IPS-18a (cell line): Measurements from ENCODE around the gene NOXO1.

Source experiments
- H3K27ac ChIP-seq: one replicate; pipeline ENCODE4 v1.5.1; 2013; ENCODE audit warnings: low read length
- H3K27me3 ChIP-seq: one replicate; pipeline ENCODE4 v1.6.1; 2013; ENCODE audit warnings: mild to moderate bottlenecking, low read length; ENCODE audit not compliant: control insufficient read depth, insufficient read depth
- H3K36me3 ChIP-seq: one replicate; pipeline ENCODE4 v1.6.1; 2013; ENCODE audit warnings: low read depth, low read length; ENCODE audit not compliant: control insufficient read depth
- H3K4me1 ChIP-seq: one replicate; pipeline ENCODE4 v1.6.1; 2013; ENCODE audit warnings: low read depth, low read length; ENCODE audit not compliant: control insufficient read depth
- H3K4me3 ChIP-seq: one replicate; pipeline ENCODE4 v1.5.1; 2013; ENCODE audit warnings: low read length
- H3K9ac ChIP-seq: one replicate; pipeline ENCODE4 v1.6.1; 2013; ENCODE audit warnings: mild to moderate bottlenecking, low read length, moderate library complexity
- H3K9me3 ChIP-seq: one replicate; pipeline ENCODE4 v1.6.1; 2013; ENCODE audit warnings: low read depth, low read length; ENCODE audit not compliant: control insufficient read depth

NOXO1 gene

GRCh38 chr16:1981398-1981836 is at the start of gene NOXO1:
Gene NOXO1 (minus strand): TSS chr16:1981469. CDS start chr16:1981179, 290 bp downstream.
- Histone ChIP-seq H3K9me3 (no peaks in the 10 kb centered on the region), H3K27ac (no peak within 1 kb of the TSS), H3K36me3 (peaks cover 15% of the 10 kb centered on the region), H3K27me3 (peaks cover 41% of the 10 kb centered on the region), H3K4me3 (no peak within 1 kb of the TSS), H3K9ac (no peak within 1 kb of the TSS), H3K4me1 (peaks cover 13% of the 10 kb centered on the region)

DNA sequence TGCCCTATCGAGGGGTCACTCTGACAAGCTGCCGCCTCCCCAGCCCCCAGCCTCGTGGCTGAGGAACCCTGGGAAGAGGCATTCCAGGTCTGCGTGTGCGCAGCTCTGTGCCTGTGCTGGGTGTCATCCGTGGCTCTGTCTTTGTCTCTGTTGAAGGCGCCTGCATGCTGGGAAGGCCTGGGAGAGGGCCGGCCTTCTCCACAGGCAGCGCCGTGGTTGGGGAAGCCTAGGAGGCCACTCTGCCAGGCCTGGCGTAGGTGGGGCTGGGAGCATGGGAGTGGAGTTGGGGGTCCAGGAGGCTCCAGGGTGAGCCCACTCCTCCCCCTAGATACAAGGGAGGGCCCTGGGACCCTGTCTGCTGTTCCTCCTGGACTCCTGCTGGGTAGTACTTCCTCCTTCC is 48.8 kb upstream of the NOXO1 start:
- H3K27ac ChIP-seq = no peak overlapping the region
- no peak overlapping the region for H3K9ac ChIP-seq
- no peak overlapping the region for H3K4me3 ChIP-seq
- H3K36me3 ChIP-seq = no peaks in the 10 kb centered on the region
- H3K4me1 ChIP-seq = no peaks in the 10 kb centered on the region
- peaks cover 30% of the 10 kb centered on the region for H3K27me3 ChIP-seq
- no peaks in the 10 kb centered on the region for H3K9me3 ChIP-seq

GRCh38 chr16:2029350-2029749 is 48.1 kb upstream of the NOXO1 start:
- Histone ChIP-seq H3K27me3 (peaks cover 31% of the 10 kb centered on the region), H3K4me1 (no peaks in the 10 kb centered on the region), H3K27ac (no peak overlapping the region), H3K9me3 (no peaks in the 10 kb centered on the region), H3K4me3 (no peak overlapping the region), H3K9ac (no peak overlapping the region), H3K36me3 (no peaks in the 10 kb centered on the region)

GRCh38 chr16:2028620-2029220 is 47.5 kb upstream of the NOXO1 start:
- Histone ChIP-seq H3K36me3 (no peaks in the 10 kb centered on the region), H3K27ac (no peak overlapping the region), H3K4me1 (no peaks in the 10 kb centered on the region), H3K27me3 (peaks cover 38% of the 10 kb centered on the region), H3K9me3 (no peaks in the 10 kb centered on the region), H3K4me3 (no peak overlapping the region), H3K9ac (no peak overlapping the region)

GRCh38 chr16:2028146-2028545 is 46.9 kb upstream of the NOXO1 start:
- H3K27ac ChIP-seq = no peak overlapping the region
- no peak overlapping the region for H3K4me3 ChIP-seq
- peaks cover 38% of the 10 kb centered on the region for H3K27me3 ChIP-seq
- H3K9me3 ChIP-seq = no peaks in the 10 kb centered on the region
- no peak overlapping the region for H3K9ac ChIP-seq
- no peaks in the 10 kb centered on the region for H3K36me3 ChIP-seq
- H3K4me1 ChIP-seq = no peaks in the 10 kb centered on the region

DNA sequence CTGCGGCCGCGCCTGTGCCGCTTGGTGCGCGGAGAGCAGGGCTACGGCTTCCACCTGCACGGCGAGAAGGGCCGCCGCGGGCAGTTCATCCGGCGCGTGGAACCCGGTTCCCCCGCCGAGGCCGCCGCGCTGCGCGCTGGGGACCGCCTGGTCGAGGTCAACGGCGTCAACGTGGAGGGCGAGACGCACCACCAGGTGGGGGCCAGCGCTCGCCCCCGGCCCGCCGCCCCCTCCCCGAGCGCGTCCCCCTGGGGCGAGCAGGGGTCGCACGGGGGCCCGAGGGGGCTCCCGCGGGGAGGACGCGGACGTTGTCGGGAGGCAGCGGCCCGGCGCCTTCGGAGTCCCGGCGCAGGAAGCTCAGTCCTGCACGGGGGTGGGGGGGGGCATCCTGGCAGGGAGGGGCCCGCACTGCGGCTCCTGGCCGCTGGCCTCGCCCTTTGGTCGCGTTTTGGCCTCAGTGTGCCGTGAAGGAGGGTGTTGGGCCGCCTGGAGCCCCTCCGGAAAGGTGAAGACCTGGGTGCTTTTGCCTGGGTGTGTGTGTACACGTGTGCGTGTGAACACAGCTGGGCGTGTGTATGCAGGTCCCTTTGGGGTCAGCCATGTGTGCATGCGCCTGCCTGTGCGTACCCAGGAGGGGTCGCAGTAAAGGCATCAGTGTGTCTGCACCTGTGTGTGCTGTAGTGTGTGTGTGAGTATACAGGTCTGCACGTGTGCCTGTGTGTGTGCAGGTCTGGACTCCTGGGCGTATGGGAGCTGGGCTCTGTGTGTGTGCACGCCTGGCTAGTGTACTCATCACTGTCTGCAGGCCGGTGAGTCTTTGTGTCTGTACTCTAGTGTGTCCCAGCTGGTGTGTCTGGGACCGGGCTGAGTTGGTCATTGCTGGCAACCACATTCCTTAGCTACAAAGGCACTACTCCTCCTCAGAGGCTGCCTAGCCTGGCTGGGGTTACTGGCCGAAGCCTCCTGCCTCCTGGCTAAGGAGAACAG is 46.0 kb upstream of the NOXO1 start:
- Histone ChIP-seq H3K9ac (no peak overlapping the region), H3K27ac (no peak overlapping the region)

GRCh38 chr16:2026461-2027023 is 45.3 kb upstream of the NOXO1 start, which contains the start of gene NHERF2:
Gene NHERF2 (plus strand): TSS chr16:2026902. CDS start chr16:2027006, 104 bp downstream.
- Histone ChIP-seq H3K36me3 (no peaks in the 10 kb centered on the region), H3K9ac (no peak within 1 kb of the TSS), H3K27me3 (peaks cover 49% of the 10 kb centered on the region), H3K27ac (no peak within 1 kb of the TSS), H3K9me3 (no peaks in the 10 kb centered on the region), H3K4me3 (peak within 1 kb of the TSS; percentile 53), H3K4me1 (no peaks in the 10 kb centered on the region)

More for the DNA sequence above, 46.0 kb upstream of the NOXO1 start:
- peaks cover 41% of the 10 kb centered on the region for H3K27me3 ChIP-seq
- H3K36me3 ChIP-seq = no peaks in the 10 kb centered on the region
- H3K4me3 ChIP-seq = peak overlapping the region; percentile 53
- H3K9me3 ChIP-seq = no peaks in the 10 kb centered on the region
- no peaks in the 10 kb centered on the region for H3K4me1 ChIP-seq

- no peak overlapping the region for H3K4me3 ChIP-seq
- H3K27ac ChIP-seq = no peak overlapping the region
- H3K9ac ChIP-seq = no peak overlapping the region
- no peaks in the 10 kb centered on the region for H3K36me3 ChIP-seq
- peaks cover 54% of the 10 kb centered on the region for H3K27me3 ChIP-seq
- no peaks in the 10 kb centered on the region for H3K9me3 ChIP-seq
- no peaks in the 10 kb centered on the region for H3K4me1 ChIP-seq
Measured at GRCh38 chr16:2025878-2026460, 44.7 kb upstream of the NOXO1 start.

GRCh38 chr16:2025251-2025650 is 44.0 kb upstream of the NOXO1 start:
- H3K4me1 ChIP-seq = no peaks in the 10 kb centered on the region
- H3K4me3 ChIP-seq = no peak overlapping the region
- no peaks in the 10 kb centered on the region for H3K9me3 ChIP-seq
- no peaks in the 10 kb centered on the region for H3K36me3 ChIP-seq
- H3K27ac ChIP-seq = no peak overlapping the region
- H3K27me3 ChIP-seq = peaks cover 62% of the 10 kb centered on the region
- no peak overlapping the region for H3K9ac ChIP-seq

GRCh38 chr16:2024032-2024420 is 42.8 kb upstream of the NOXO1 start:
- Histone ChIP-seq H3K36me3 (no peaks in the 10 kb centered on the region), H3K27ac (no peak overlapping the region), H3K4me1 (no peaks in the 10 kb centered on the region), H3K9me3 (no peaks in the 10 kb centered on the region), H3K9ac (no peak overlapping the region), H3K4me3 (no peak overlapping the region), H3K27me3 (peaks cover 74% of the 10 kb centered on the region)
